TTC549 (cell line): ENCODE data around the gene MOV10.
"Not testable (repeated sequence)": the region's sequence is repeated elsewhere in the genome, so short reads cannot be mapped to it uniquely, and the experiment has no call there.

ENCODE experiments used
- FAIRE-seq: peaks from 2 replicates; lab custom pipeline; 2012; peaks lifted over from hg19 to GRCh38; lab: Jason Lieb, UNC

Gene MOV10

GRCh38 chr1:112674440-112674985, at the start of gene MOV10:
MOV10 (plus strand) TSS chr1:112674659; CDS start chr1:112674913, 254 bp downstream.
- FAIRE-seq: no peak

- FAIRE-seq: no peak
Observed at GRCh38 chr1:112625696-112626095, 48.8 kb upstream of the MOV10 start.

- FAIRE-seq: no peak
Observed at GRCh38 chr1:112626193-112626592, 48.3 kb upstream of the MOV10 start.

GRCh38 chr1:112626887-112627286, 47.6 kb upstream of the MOV10 start:
- no peak for FAIRE-seq

GRCh38 chr1:112628516-112628915, 45.9 kb upstream of the MOV10 start:
- no peak for FAIRE-seq

GRCh38 chr1:112629256-112629655, 45.2 kb upstream of the MOV10 start:
- no peak for FAIRE-seq

GRCh38 chr1:112633628-112634027, 40.8 kb upstream of the MOV10 start:
- no peak for FAIRE-seq

- no peak for FAIRE-seq
Observed at GRCh38 chr1:112634367-112634766, 40.1 kb upstream of the MOV10 start.

GRCh38 chr1:112636056-112636455, 38.4 kb upstream of the MOV10 start:
- FAIRE-seq: no peak

GRCh38 chr1:112636597-112637253, 37.7 kb upstream of the MOV10 start:
- no peak for FAIRE-seq

GRCh38 chr1:112637254-112638109, 37.0 kb upstream of the MOV10 start:
- no peak for FAIRE-seq

- no peak for FAIRE-seq
Observed at GRCh38 chr1:112638110-112638428, 36.4 kb upstream of the MOV10 start.

- FAIRE-seq: not testable (repeated sequence)
Observed at GRCh38 chr1:112640437-112640836, 34.0 kb upstream of the MOV10 start.

GRCh38 chr1:112643080-112643479, 31.4 kb upstream of the MOV10 start:
- FAIRE-seq: no peak

GRCh38 chr1:112646225-112646624, 28.2 kb upstream of the MOV10 start:
- FAIRE-seq: no peak

- FAIRE-seq: no peak
Observed at GRCh38 chr1:112651205-112651604, 23.3 kb upstream of the MOV10 start.

- FAIRE-seq: no peak
Observed at GRCh38 chr1:112665857-112666256, 8.6 kb upstream of the MOV10 start.

- no peak for FAIRE-seq
Observed at GRCh38 chr1:112666946-112667345, 7.5 kb upstream of the MOV10 start.

GRCh38 chr1:112672009-112672408, 2.5 kb upstream of the MOV10 start:
- no peak for FAIRE-seq

GRCh38 chr1:112672842-112673241, 1.6 kb upstream of the MOV10 start:
- FAIRE-seq: no peak

- no peak for FAIRE-seq
Observed at GRCh38 chr1:112673592-112674439, 643 bp upstream of the MOV10 start.

GRCh38 chr1:112674986-112675727, 698 bp downstream of the MOV10 start:
- FAIRE-seq: no peak
